GM12891 (cell line): ENCODE results near the gene KSR1.

Experiments used
- DNase-seq: peaks from one replicate; pipeline ENCODE4 v3.0.0; 2011; ENCODE audit warnings: low spot score; ENCODE audit not compliant: insufficient read length
- FAIRE-seq: peaks from 2 replicates; lab custom pipeline; 2011; peaks lifted over from hg19 to GRCh38; lab: Jason Lieb, UNC
- PAX5 ChIP-seq: IDR thresholded peaks from 2 replicates; pipeline ENCODE4 v1.6.1; 2011; ENCODE audit warnings: low read length, moderate library complexity, mild to moderate bottlenecking; ENCODE audit not compliant: insufficient read depth, severe bottlenecking
- POLR2A ChIP-seq: IDR thresholded peaks from 2 replicates; pipeline ENCODE4 v1.6.1; 2011; ENCODE audit warnings: low read depth, low read length, control low read depth
- POLR2AphosphoS5 ChIP-seq: IDR thresholded peaks from 2 replicates; pipeline ENCODE4 v1.6.1; 2011; ENCODE audit warnings: low read depth, low read length, control low read depth
- POU2F2 ChIP-seq: IDR thresholded peaks from 2 replicates; pipeline ENCODE4 v1.6.1; 2011; ENCODE audit warnings: low read depth, mild to moderate bottlenecking, control low read depth, low read length, moderate library complexity
- SPI1 ChIP-seq: IDR thresholded peaks from 2 replicates; pipeline ENCODE4 v1.6.1; 2011; ENCODE audit warnings: low read depth, low read length, control low read depth
- TAF1 ChIP-seq: IDR thresholded peaks from 2 replicates; pipeline ENCODE4 v1.6.1; 2011; ENCODE audit warnings: low read depth, low read length, control low read depth

Gene KSR1

GRCh38 chr17:27533874-27534815 lies 77.9 kb downstream of the KSR1 start:
- DNase-seq: no peak
- no peak for TF ChIP-seq POLR2A
- TF ChIP-seq PAX5: no peak
- FAIRE-seq: no peak

DNA sequence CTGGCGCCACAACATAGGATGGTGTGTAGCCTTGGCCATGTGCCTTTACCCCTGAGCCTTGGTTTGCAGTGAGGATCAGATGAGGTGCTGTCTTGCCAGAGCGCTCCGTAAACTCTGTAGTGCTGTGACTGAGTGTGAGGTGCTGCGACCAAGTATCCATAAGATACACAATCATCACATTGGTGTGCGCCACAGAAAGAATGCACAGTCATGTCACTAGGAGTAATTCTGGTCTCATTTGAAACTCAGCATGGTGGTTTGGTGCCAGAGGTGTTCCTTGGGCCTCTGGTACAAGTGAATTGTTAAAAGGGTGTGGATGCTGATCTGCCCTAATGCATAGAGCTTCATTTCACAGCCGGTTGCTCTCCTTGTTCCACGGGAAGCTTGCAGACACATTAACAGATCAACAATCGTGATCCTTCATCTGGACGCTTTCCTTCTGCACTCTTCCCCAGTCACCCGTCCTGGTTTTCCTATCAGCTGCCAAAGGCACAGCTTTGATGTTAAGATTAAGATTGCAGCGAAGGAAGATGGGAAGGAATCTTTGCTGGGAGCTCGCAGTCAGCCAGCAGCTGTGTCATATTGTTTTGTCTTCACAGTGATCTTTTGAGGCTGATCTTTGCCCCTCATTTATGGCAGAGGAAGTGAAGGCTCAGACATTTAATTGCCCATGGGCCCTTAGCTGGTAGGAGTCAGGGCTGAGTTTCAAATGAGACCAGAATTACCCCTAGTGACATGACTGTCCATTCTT lies 79.1 kb downstream of the KSR1 start:
- FAIRE-seq: no peak
- TF ChIP-seq TAF1 (no peak), POLR2AphosphoS5 (no peak), POU2F2 (no peak), POLR2A (no peak), PAX5 (no peak), SPI1 (no peak)
- DNase-seq: no peak

DNA sequence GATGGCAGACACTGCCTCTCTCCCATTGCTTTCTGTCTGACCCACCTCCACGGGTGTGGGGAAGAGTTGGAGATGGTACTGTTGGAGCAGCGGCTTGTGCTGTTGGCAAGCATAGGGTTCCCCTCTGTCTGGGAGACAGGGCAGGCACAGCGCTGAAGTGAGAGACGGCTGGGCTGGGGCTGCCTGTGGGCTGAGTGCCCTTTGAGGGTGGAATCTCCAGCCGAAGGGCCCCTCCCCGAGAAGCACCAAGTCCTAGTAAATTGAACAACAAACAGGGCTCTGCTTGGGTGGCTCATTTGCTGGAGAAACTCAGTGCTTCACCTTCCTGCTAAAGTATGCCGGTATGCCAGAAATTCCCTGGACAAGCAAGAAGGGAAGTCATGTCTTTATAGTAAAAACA lies 79.7 kb downstream of the KSR1 start:
- no peak for FAIRE-seq
- TF ChIP-seq POLR2A (no peak), POU2F2 (no peak), TAF1 (no peak)
- DNase-seq: no peak

DNA sequence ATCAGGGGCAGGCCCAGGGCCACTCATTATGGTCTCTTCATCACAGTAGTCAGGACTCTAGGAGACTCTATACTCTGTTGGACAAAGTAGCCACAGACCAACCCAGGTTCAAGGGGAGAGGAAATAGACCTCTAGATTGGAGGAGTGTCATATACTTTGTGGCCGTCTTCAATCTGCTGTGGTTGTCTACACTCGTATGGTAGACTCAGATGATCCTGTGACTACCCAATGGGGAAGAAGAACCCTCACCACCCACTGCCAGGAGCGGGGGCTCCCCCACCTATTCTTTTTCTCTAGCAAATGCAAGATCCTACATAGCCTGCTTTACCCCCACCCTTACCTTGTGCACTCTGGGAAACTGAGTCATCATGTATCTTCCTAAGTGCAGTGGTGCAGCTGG lies 80.5 kb downstream of the KSR1 start:
- no peak for TF ChIP-seq POLR2A
- no peak for TF ChIP-seq POU2F2
- no peak for TF ChIP-seq POLR2AphosphoS5
- TF ChIP-seq SPI1: no peak
- no peak for TF ChIP-seq PAX5
- no peak for TF ChIP-seq TAF1
- FAIRE-seq (no peak), DNase-seq (no peak)

DNA sequence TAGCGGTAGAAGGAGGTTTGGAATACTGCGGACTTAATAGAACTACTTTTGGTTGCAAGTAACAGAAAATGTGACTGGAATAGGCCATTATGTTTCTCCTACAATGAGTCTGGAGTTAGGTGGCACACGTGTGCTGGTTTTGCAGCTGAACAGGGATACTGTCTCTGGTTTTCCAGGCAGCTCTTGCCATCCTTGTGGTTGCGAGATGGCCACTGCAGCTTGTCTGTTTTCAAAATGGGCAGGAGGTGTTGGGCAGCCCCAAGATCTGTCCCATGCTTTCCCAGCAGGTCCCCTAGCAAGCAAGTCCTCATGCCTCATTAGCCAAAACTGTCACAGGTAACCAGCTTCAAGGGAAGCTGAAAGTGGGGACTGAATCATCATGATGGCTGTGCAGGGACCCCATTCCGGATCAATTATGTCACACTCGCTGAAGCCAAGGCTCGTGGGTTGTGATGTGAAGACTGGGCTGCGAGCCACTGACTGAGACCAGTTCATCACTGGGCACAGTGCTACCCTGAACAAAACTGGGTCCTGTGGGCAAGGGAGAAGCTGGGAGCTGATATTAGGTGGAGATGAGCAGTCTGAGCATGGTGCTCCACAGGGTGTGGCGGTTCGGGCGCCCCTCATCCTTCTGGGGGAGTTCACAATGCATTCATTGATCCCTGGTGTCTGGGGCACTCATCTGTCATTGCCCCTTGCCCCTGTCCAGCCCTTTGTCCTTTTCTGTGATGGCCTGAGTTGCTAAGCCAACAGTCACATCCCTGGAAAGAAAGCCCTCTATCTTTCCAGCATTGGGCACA lies 82.1 kb downstream of the KSR1 start:
- FAIRE-seq: no peak
- TF ChIP-seq POLR2A: no peak
- no peak for TF ChIP-seq POLR2AphosphoS5
- TF ChIP-seq TAF1: no peak
- TF ChIP-seq PAX5: no peak
- TF ChIP-seq POU2F2: no peak
- TF ChIP-seq SPI1: no peak
- DNase-seq: no peak

DNA sequence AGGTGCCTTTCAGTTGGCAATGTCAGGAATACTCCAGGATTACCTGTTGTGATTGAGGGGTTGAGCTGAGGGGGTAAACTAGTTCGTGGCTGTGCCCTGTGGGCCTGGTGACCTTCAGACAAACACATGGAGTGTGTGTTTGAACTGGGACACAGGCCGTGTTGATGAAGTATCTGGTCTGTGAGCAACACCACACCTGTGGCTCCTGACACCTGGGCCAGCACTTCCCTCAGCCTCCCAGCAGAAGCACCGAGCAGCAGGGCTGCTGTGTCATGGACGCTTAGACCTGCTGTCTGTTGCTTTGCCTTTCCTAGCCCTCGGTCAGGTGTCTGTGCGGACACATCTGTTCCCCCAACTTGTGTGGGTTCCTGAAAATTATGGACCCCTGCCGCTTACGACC lies 82.9 kb downstream of the KSR1 start:
- DNase-seq (no peak), FAIRE-seq (no peak)
- TF ChIP-seq POU2F2 (no peak), POLR2A (no peak), TAF1 (no peak), PAX5 (no peak), SPI1 (no peak), POLR2AphosphoS5 (no peak)

DNA sequence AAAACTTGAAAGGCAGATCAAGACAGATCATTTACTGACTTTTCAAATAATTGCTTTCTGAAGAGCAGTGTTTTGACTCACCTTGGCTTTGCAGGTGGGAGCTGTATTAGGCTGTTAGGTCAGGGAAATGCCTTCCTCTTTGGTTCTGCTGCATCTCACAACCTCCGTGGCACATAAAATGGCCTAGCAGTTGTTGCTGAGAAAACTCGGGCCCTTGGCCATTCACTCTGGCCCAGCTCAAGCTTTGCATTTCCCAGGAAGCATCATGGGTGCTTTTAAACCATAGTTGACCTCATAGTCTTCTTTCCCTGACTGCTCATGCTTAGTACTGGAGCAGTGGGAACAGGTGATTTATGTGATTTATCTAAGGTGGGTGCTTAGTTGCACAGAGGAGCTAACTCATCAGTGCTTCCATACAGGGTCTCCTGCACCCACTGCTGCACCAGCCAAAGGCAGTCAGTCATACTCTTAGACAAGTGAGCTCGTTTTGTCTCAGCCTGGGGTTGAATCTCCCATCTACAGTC lies 83.6 kb downstream of the KSR1 start:
- TF ChIP-seq POLR2AphosphoS5 (no peak), TAF1 (no peak), SPI1 (no peak), PAX5 (no peak), POU2F2 (no peak), POLR2A (no peak)
- no peak for FAIRE-seq

DNA sequence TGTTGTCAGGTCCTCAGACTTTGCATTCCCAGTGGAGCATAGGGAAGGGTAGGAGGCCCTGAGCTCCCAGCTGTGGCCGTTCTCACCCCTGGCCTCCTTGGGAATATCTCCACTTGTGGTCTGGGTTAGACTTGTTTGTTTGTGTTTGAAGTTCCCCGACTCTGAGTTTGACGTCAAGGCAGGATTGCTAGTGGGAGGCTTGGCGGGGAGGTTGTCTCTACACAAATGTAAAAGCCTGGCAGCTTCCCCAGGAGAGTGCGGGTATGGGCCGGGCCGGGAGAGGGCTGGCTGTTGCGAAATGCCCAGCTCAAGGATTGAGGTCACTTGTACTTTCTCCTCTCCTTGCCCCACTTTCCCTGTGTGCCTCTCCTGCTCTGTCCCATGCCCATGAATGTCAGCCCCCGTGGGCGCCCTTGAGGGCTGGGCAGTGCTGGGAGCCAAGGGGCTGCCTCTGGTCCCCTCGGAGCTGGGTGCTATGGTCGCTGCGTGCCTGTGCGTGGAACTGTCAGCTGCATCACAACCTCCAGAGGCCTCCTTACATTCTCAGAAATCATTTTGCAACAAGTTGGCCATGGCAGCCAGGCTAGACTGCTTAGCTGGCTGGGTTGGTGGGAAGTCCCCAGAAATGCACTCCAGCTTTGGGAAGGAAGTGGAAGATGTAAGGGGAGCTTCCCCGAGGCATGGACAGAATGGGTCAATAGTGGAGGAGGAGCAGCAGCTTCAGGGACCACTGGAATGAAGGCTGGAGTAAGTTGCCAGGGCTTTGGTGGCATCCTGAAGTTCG lies 84.3 kb downstream of the KSR1 start:
- TF ChIP-seq POLR2A (no peak), SPI1 (no peak), POU2F2 (no peak), TAF1 (no peak), POLR2AphosphoS5 (no peak), PAX5 (no peak)
- DNase-seq (no peak), FAIRE-seq (no peak)

More for the DNA sequence above, 83.6 kb downstream of the KSR1 start:
- DNase-seq: no peak
